ENCODE results near the gene CAPS. TPM values are rescaled to one million over a fixed set of nuclear protein-coding genes. Genes with fewer than 3 reads are reported as not detected.

CAPS gene
- total RNA-seq, 1 experiment from 2014 or later = 7.2 TPM

- H3K27me3 ChIP-seq (replicated peaks; ENCODE audit: control insufficient read depth, insufficient read depth, low read length) = no peaks in the 10 kb centered on the region
- POLR2A ChIA-PET = no interaction called here
- no peaks in the 10 kb centered on the region for H3K36me3 ChIP-seq (ENCODE audit: control insufficient read depth, insufficient read depth, low read length)
- CTCF ChIA-PET = no interaction called here
- no peak overlapping the region for H3K4me3 ChIP-seq (ENCODE audit: low read depth, low read length)
- no peak for TF ChIP-seq CTCF (IDR thresholded peaks at IDR 0.05; ENCODE audit: insufficient read depth in 1 of 2, low read depth in 1 of 2, low read length in 1 of 2, severe bottlenecking in 1 of 2, unreplicated experiment in 1 of 2)
- H3K27ac Mint-ChIP-seq (ENCODE audit: unreplicated experiment) = no peak overlapping the region
- H3K4me3 Mint-ChIP-seq (ENCODE audit: unreplicated experiment) = no peak overlapping the region
- intact Hi-C loops (cut with micrococcal nuclease; ENCODE audit: unreplicated experiment) = no loop called here
- peaks cover 37% of the 10 kb centered on the region for H3K36me3 Mint-ChIP-seq (ENCODE audit: insufficient read depth, unreplicated experiment)
- DNase-seq = no peak
- H3K4me1 Mint-ChIP-seq (ENCODE audit: low read depth, unreplicated experiment) = no peaks in the 10 kb centered on the region
- BruUV-seq (replicated peaks) = no TSS peak
- H3K27me3 Mint-ChIP-seq (ENCODE audit: insufficient read depth, unreplicated experiment) = no peaks in the 10 kb centered on the region
- no peaks in the 10 kb centered on the region for H3K9me3 ChIP-seq
- no peaks in the 10 kb centered on the region for H3K9me3 Mint-ChIP-seq (ENCODE audit: unreplicated experiment)
- H3K4me1 ChIP-seq = no peaks in the 10 kb centered on the region; the same call in 1 of the 2 replicates
These were observed 6.8 kb upstream of the CAPS start for GRCh38 chr19:5907241-5907640.

GRCh38 chr19:5908773-5909442 is 5.1 kb upstream of the CAPS start:
- H3K9me3 ChIP-seq = no peaks in the 10 kb centered on the region
- H3K36me3 Mint-ChIP-seq (ENCODE audit: insufficient read depth, unreplicated experiment) = peaks cover 30% of the 10 kb centered on the region
- peaks cover 2% of the 10 kb centered on the region for H3K4me1 ChIP-seq
- no peaks in the 10 kb centered on the region for H3K27me3 Mint-ChIP-seq (ENCODE audit: insufficient read depth, unreplicated experiment)
- ChIA-PET POLR2A (no interaction called here), CTCF (interaction anchor here (0.5 kb wide), 1 partner anchor 12 kb away, joined by 3 read pairs; no protein-coding TSS in a partner anchor)
- no peak overlapping the region for H3K27ac Mint-ChIP-seq (ENCODE audit: unreplicated experiment)
- no peaks in the 10 kb centered on the region for H3K27me3 ChIP-seq (replicated peaks; ENCODE audit: control insufficient read depth, insufficient read depth, low read length)
- DNase-seq = no peak
- H3K4me1 Mint-ChIP-seq (ENCODE audit: low read depth, unreplicated experiment) = no peaks in the 10 kb centered on the region
- no peak overlapping the region for H3K4me3 Mint-ChIP-seq (ENCODE audit: unreplicated experiment)
- intact Hi-C loops (cut with micrococcal nuclease; ENCODE audit: unreplicated experiment) = no loop called here
- BruUV-seq (replicated peaks) = no TSS peak
- no peak for TF ChIP-seq CTCF (IDR thresholded peaks at IDR 0.05; ENCODE audit: insufficient read depth in 1 of 2, low read depth in 1 of 2, low read length in 1 of 2, severe bottlenecking in 1 of 2, unreplicated experiment in 1 of 2)
- H3K36me3 ChIP-seq (ENCODE audit: control insufficient read depth, insufficient read depth, low read length) = no peaks in the 10 kb centered on the region
- H3K9me3 Mint-ChIP-seq (ENCODE audit: unreplicated experiment) = no peaks in the 10 kb centered on the region
- no peak overlapping the region for H3K4me3 ChIP-seq (ENCODE audit: low read depth, low read length)

DNA sequence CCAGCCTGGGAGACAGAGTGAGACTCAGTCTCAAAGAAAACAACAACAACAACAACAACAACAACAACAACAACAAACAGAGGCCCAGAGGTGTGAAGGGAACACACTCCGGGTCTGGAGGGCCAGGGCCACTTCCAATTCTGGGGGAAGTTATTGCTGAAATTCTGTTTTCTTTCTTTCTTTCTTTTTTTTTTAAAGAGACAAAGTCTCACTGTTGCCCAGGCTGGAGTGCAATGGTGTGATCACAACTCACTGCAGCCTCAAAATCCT is 3.5 kb upstream of the CAPS start:
- Mint-ChIP-seq H3K27ac (ENCODE audit: unreplicated experiment) (no peak overlapping the region), H3K27me3 (ENCODE audit: insufficient read depth, unreplicated experiment) (no peaks in the 10 kb centered on the region), H3K4me1 (ENCODE audit: low read depth, unreplicated experiment) (no peaks in the 10 kb centered on the region), H3K9me3 (ENCODE audit: unreplicated experiment) (no peaks in the 10 kb centered on the region), H3K36me3 (ENCODE audit: insufficient read depth, unreplicated experiment) (peaks cover 31% of the 10 kb centered on the region), H3K4me3 (ENCODE audit: unreplicated experiment) (no peak overlapping the region)
- Histone ChIP-seq H3K36me3 (ENCODE audit: control insufficient read depth, insufficient read depth, low read length) (no peaks in the 10 kb centered on the region), H3K4me3 (ENCODE audit: low read depth, low read length) (no peak overlapping the region), H3K4me1 (peaks cover 18% of the 10 kb centered on the region), H3K27me3 (replicated peaks; ENCODE audit: control insufficient read depth, insufficient read depth, low read length) (no peaks in the 10 kb centered on the region), H3K9me3 (no peaks in the 10 kb centered on the region)
- no TSS peak for BruUV-seq (replicated peaks)
- no peak for TF ChIP-seq CTCF (IDR thresholded peaks at IDR 0.05; ENCODE audit: insufficient read depth in 1 of 2, low read depth in 1 of 2, low read length in 1 of 2, severe bottlenecking in 1 of 2, unreplicated experiment in 1 of 2)
- intact Hi-C loops (cut with micrococcal nuclease; ENCODE audit: unreplicated experiment) = no loop called here
- ChIA-PET CTCF (no interaction called here), POLR2A (no interaction called here)
- no peak for DNase-seq
